AG09309 (cell line): ENCODE data around the gene PCARE.
A peak's percentile ranks its signal among the peaks of the same experiment; 100 is the strongest.
"Not testable (repeated sequence)": the region's sequence is repeated elsewhere in the genome, so short reads cannot be mapped to it uniquely, and the experiment has no call there.

Source experiments
- DNase-seq: peaks from one replicate; pipeline ENCODE4 v3.0.0-alpha.2; 2010; ENCODE audit warnings: low read depth
- H3K4me3 ChIP-seq: 2 replicates; pipeline ENCODE4 v1.5.1; 2011; ENCODE audit warnings: mild to moderate bottlenecking, low read depth, low read length, moderate library complexity; ENCODE audit not compliant: control insufficient read depth
- CTCF ChIP-seq: IDR thresholded peaks from 2 replicates; pipeline ENCODE4 v1.5.1; 2011; ENCODE audit warnings: mild to moderate bottlenecking, low read depth, low read length, inconsistent platforms; ENCODE audit not compliant: insufficient read depth, control insufficient read depth; ENCODE audit errors: missing control alignments

Gene PCARE

GRCh38 chr2:29109246-29109645 lies 34.9 kb upstream of the PCARE start:
- DNase-seq, result no peak
- H3K4me3 ChIP-seq, result no peak overlapping the region
- no peak for TF ChIP-seq CTCF

- TF ChIP-seq CTCF, result no peak
- DNase-seq, result peak; percentile 88
- H3K4me3 ChIP-seq, result no peak overlapping the region
Observed at GRCh38 chr2:29108225-29108624, 33.9 kb upstream of the PCARE start.

- not testable (repeated sequence) for H3K4me3 ChIP-seq, DNase-seq
Observed at GRCh38 chr2:29107547-29107946, 33.2 kb upstream of the PCARE start.

- no peak overlapping the region for H3K4me3 ChIP-seq
- TF ChIP-seq CTCF, result no peak
- DNase-seq, result no peak
Observed at GRCh38 chr2:29106980-29107388, 32.7 kb upstream of the PCARE start.

GRCh38 chr2:29106256-29106655 lies 31.9 kb upstream of the PCARE start:
- no peak for DNase-seq
- TF ChIP-seq CTCF, result no peak

GRCh38 chr2:29105375-29105774 lies 31.1 kb upstream of the PCARE start:
- DNase-seq, result no peak
- peak; percentile 7 for TF ChIP-seq CTCF
- no peak overlapping the region for H3K4me3 ChIP-seq

More at GRCh38 chr2:29106256-29106655, 31.9 kb upstream of the PCARE start:
- H3K4me3 ChIP-seq, result no peak overlapping the region

GRCh38 chr2:29104688-29105087 lies 30.4 kb upstream of the PCARE start:
- no peak for TF ChIP-seq CTCF
- DNase-seq, result no peak
- H3K4me3 ChIP-seq, result no peak overlapping the region
